ENCODE measurements around the gene TBPL1.

The TBPL1 gene

GRCh38 chr6:134004714-134005113, 51.7 kb downstream of the TBPL1 start:
- DNase-seq (ENCODE audit: low read depth): no peak
- no peak for TF ChIP-seq CTCF (IDR thresholded peaks at IDR 0.05; ENCODE audit: low read length, missing control alignments)
- no peak overlapping the region for H3K4me3 ChIP-seq (replicated peaks; ENCODE audit: low read depth, low read length)

DNA sequence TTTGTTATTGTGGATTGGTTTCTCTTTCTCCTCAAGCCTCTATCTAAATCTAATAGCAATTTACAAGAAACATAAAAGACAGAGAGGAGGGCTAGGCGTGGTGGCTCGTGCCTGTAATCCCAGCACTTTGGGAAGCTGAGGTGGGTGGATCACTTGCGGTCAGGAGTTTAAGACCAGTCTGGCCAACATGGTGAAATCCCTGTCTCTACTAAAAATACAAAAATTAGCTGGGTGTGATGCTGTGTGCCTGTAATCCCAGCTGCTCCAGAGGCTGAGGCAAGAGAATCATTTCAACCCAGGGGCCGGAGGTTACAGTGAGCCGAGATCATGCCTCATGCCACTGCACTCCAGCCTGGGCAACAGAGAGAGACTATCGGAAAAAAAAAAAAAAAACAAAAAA, 52.8 kb downstream of the TBPL1 start:
- H3K4me3 ChIP-seq (replicated peaks; ENCODE audit: low read depth, low read length): no peak overlapping the region
- DNase-seq (ENCODE audit: low read depth): no peak
- no peak for TF ChIP-seq CTCF (IDR thresholded peaks at IDR 0.05; ENCODE audit: low read length, missing control alignments)

- TF ChIP-seq CTCF (IDR thresholded peaks at IDR 0.05; ENCODE audit: low read length, missing control alignments): no peak
- DNase-seq (ENCODE audit: low read depth): no peak
- H3K4me3 ChIP-seq (replicated peaks; ENCODE audit: low read depth, low read length): no peak overlapping the region
Observed at GRCh38 chr6:134007077-134007476, 54.1 kb downstream of the TBPL1 start.

GRCh38 chr6:134009876-134010275, 56.9 kb downstream of the TBPL1 start:
- TF ChIP-seq CTCF (IDR thresholded peaks at IDR 0.05; ENCODE audit: low read length, missing control alignments): no peak
- DNase-seq (ENCODE audit: low read depth): no peak
- H3K4me3 ChIP-seq (replicated peaks; ENCODE audit: low read depth, low read length): no peak overlapping the region

DNA sequence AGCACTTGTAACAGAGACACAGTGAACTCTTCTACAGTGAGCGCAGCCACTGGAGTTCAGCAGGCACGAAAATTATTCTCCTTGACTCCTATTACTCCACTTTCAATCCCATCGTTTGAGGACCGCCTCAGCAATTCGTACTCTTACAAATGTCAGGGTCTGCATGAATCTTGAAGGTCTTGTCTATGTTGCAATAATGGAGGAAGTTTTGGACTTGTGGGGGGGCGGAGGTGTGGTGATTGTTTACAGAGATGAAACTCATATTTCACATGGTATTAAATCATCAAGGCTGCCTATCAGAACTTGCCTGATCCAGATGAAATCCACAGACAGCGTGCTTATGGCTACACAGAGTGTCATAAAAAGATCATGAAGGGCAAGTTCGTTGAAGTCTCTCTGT, 57.4 kb downstream of the TBPL1 start:
- no peak for TF ChIP-seq CTCF (IDR thresholded peaks at IDR 0.05; ENCODE audit: low read length, missing control alignments)
- no peak for DNase-seq (ENCODE audit: low read depth)
- no peak overlapping the region for H3K4me3 ChIP-seq (replicated peaks; ENCODE audit: low read depth, low read length)

- no peak for DNase-seq (ENCODE audit: low read depth)
- H3K4me3 ChIP-seq (replicated peaks; ENCODE audit: low read depth, low read length): no peak overlapping the region
- TF ChIP-seq CTCF (IDR thresholded peaks at IDR 0.05; ENCODE audit: low read length, missing control alignments): no peak
Observed at GRCh38 chr6:134010974-134011373, 58.0 kb downstream of the TBPL1 start.

GRCh38 chr6:134014588-134015137, 61.6 kb downstream of the TBPL1 start:
- DNase-seq (ENCODE audit: low read depth): no peak
- TF ChIP-seq CTCF (IDR thresholded peaks at IDR 0.05; ENCODE audit: low read length, missing control alignments): no peak
- no peak overlapping the region for H3K4me3 ChIP-seq (replicated peaks; ENCODE audit: low read depth, low read length)
